HL-60 (cell line): ENCODE measurements around the gene RER1.

Source experiments
- DNase-seq, 2 experiments: peaks; one replicate each; pipeline ENCODE4 v3.0.0-alpha.2; 2010 to 2020; ENCODE audit warnings: low read depth in 1 of 2, low spot score in 1 of 2
- H3K27ac ChIP-seq: fragments of 250-450 bp; sonication (Bioruptor Pico); replicated peaks from 2 replicates; pipeline ENCODE4 v1.5.1; 2020; ENCODE audit warnings: mild to moderate bottlenecking, moderate library complexity
- H3K27me3 ChIP-seq: fragments of 250-450 bp; sonication (Bioruptor Pico); 2 replicates; pipeline ENCODE4 v1.5.1; 2021; ENCODE audit warnings: mild to moderate bottlenecking, moderate library complexity; ENCODE audit not compliant: insufficient read depth, poor library complexity, severe bottlenecking
- H3K4me3 ChIP-seq: replicated peaks from 2 replicates; pipeline ENCODE4 v1.5.1; 2011; ENCODE audit warnings: mild to moderate bottlenecking, control low read depth, low read length; ENCODE audit not compliant: insufficient read depth
- CTCF ChIP-seq: IDR thresholded peaks from one replicate; pipeline ENCODE4 v1.5.1; 2011; ENCODE audit warnings: low read length, control low read depth, inconsistent platforms; ENCODE audit not compliant: insufficient read depth
- GABPA ChIP-seq: IDR thresholded peaks from 2 replicates; pipeline ENCODE4 v1.6.1; 2012; ENCODE audit warnings: low read depth
- POLR2AphosphoS5 ChIP-seq: IDR thresholded peaks from 2 replicates; pipeline ENCODE4 v1.6.1; 2012; ENCODE audit warnings: low read depth
- REST ChIP-seq: IDR thresholded peaks from 2 replicates; pipeline ENCODE4 v1.6.1; 2012; ENCODE audit warnings: low read depth; ENCODE audit not compliant: insufficient replicate concordance
- SPI1 ChIP-seq: IDR thresholded peaks from 2 replicates; pipeline ENCODE4 v1.6.1; 2012; ENCODE audit warnings: low read depth, mild to moderate bottlenecking, borderline replicate concordance

Gene RER1

GRCh38 chr1:2389644-2390043 is 2.0 kb upstream of the RER1 start:
- no peak overlapping the region for H3K4me3 ChIP-seq
- no peak overlapping the region for H3K27ac ChIP-seq
- no peaks in the 10 kb centered on the region for H3K27me3 ChIP-seq
- no peak for DNase-seq
- no peak for TF ChIP-seq GABPA

- no peak for DNase-seq
- no peak for TF ChIP-seq POLR2AphosphoS5
- no peak for TF ChIP-seq REST
- TF ChIP-seq CTCF = no peak
- TF ChIP-seq SPI1 = no peak
- TF ChIP-seq GABPA = no peak
- H3K27me3 ChIP-seq = no peaks in the 10 kb centered on the region
- H3K27ac ChIP-seq = peak overlapping the region; percentile 49
- H3K4me3 ChIP-seq = peak overlapping the region; percentile 87
These were observed 379 bp downstream of the RER1 start for GRCh38 chr1:2391931-2392509.

- peak overlapping the region; percentile 49 for H3K27ac ChIP-seq
- no peak for DNase-seq
- H3K27me3 ChIP-seq = no peaks in the 10 kb centered on the region
- TF ChIP-seq GABPA (no peak), CTCF (no peak), REST (no peak), SPI1 (no peak), POLR2AphosphoS5 (no peak)
- peak overlapping the region; percentile 87 for H3K4me3 ChIP-seq
These were observed 1.0 kb downstream of the RER1 start for GRCh38 chr1:2392686-2393085.

GRCh38 chr1:2393471-2393877 is 1.8 kb downstream of the RER1 start:
- Histone ChIP-seq H3K4me3 (no peak overlapping the region), H3K27me3 (no peaks in the 10 kb centered on the region), H3K27ac (no peak overlapping the region)
- no peak for TF ChIP-seq GABPA
- no peak for TF ChIP-seq REST
- DNase-seq = no peak
